Measurements from ENCODE around the gene C4orf50.
"Not testable (repeated sequence)": the region's sequence is repeated elsewhere in the genome, so short reads cannot be mapped to it uniquely, and the experiment has no call there.

C4orf50 gene

GRCh38 chr4:5865896-5866599 lies 152.2 kb downstream of the C4orf50 start:
- POLR2A ChIA-PET, result no interaction called here
- H3K4me3 ChIP-seq (ENCODE audit: low read depth, low read length), result no peak overlapping the region
- no peak for TF ChIP-seq CTCF (IDR thresholded peaks at IDR 0.05; ENCODE audit: insufficient read depth, low read length, missing control alignments)
- CTCF ChIA-PET, result no interaction called here
- DNase-seq (ENCODE audit: low read depth, low spot score), result no peak

GRCh38 chr4:5863461-5864113 lies 154.6 kb downstream of the C4orf50 start:
- ChIA-PET CTCF (no interaction called here), POLR2A (no interaction called here)
- peak; percentile 75 for DNase-seq (ENCODE audit: low read depth, low spot score)
- no peak overlapping the region for H3K4me3 ChIP-seq (ENCODE audit: low read depth, low read length)
- no peak for TF ChIP-seq CTCF (IDR thresholded peaks at IDR 0.05; ENCODE audit: insufficient read depth, low read length, missing control alignments)

GRCh38 chr4:5858020-5858769 lies 160.0 kb downstream of the C4orf50 start:
- TF ChIP-seq CTCF (IDR thresholded peaks at IDR 0.05; ENCODE audit: insufficient read depth, low read length, missing control alignments), result no peak

GRCh38 chr4:5857199-5857598 lies 161.0 kb downstream of the C4orf50 start:
- POLR2A ChIA-PET, result no interaction called here
- TF ChIP-seq CTCF (IDR thresholded peaks at IDR 0.05; ENCODE audit: insufficient read depth, low read length, missing control alignments), result no peak
- H3K4me3 ChIP-seq (ENCODE audit: low read depth, low read length), result no peak overlapping the region
- no peak for DNase-seq (ENCODE audit: low read depth, low spot score)
- CTCF ChIA-PET, result no interaction called here

More at GRCh38 chr4:5858020-5858769, 160.0 kb downstream of the C4orf50 start:
- H3K4me3 ChIP-seq (ENCODE audit: low read depth, low read length), result no peak overlapping the region
- DNase-seq (ENCODE audit: low read depth, low spot score), result no peak
- ChIA-PET POLR2A (no interaction called here), CTCF (no interaction called here)

- DNase-seq (ENCODE audit: low read depth, low spot score); POLR2A ChIA-PET; H3K4me3 ChIP-seq (ENCODE audit: low read depth, low read length); CTCF ChIA-PET: not testable (repeated sequence)
Observed at GRCh38 chr4:5856362-5856761, 161.9 kb downstream of the C4orf50 start.

GRCh38 chr4:5854929-5855328 lies 163.3 kb downstream of the C4orf50 start:
- POLR2A ChIA-PET, result no interaction called here
- no peak overlapping the region for H3K4me3 ChIP-seq (ENCODE audit: low read depth, low read length)
- DNase-seq (ENCODE audit: low read depth, low spot score), result no peak
- CTCF ChIA-PET, result no interaction called here
- TF ChIP-seq CTCF (IDR thresholded peaks at IDR 0.05; ENCODE audit: insufficient read depth, low read length, missing control alignments), result no peak

Data from AG04449 (cell line).